ENCODE measurements around the gene MEGF9. TPM values are rescaled to one million over a fixed set of nuclear protein-coding genes. Genes with fewer than 3 reads are reported as not detected.

Gene MEGF9
- total RNA-seq, 1 experiment from 2014 or later, result 8.3 TPM

DNA sequence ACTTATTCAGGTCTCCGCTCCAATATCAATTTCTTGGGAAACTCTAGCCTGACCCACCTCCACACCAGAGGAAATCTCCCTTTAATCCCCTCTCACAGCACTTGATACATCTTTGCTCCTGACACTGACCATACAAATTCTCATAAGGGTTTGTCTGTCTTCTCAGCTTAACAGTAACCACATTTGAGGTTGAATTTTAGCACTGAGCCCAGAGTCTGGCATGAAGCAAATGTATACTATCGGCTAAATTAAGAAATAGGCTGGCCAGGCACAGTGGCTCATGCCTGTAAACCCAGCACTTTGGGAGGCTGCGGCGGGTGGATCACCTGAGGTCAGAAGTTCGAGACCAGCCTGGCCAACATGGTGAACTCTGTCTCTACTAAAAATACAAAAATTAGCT, 144.0 kb downstream of the MEGF9 start:
- DNase-seq (ENCODE audit: low read depth, low spot score) (no peak), ATAC-seq (no peak)
- no TSS peak for BruUV-seq (replicated peaks)
- Histone ChIP-seq H3K9me3 (ENCODE audit: control insufficient read depth in 1 of 2, insufficient read depth in 1 of 2, low read depth in 1 of 2, low read length in 2 of 2) (no peaks in the 10 kb centered on the region), H3K4me3 (replicated peaks in 1 of 2; ENCODE audit: low read depth in 1 of 2, low read length in 2 of 2) (no peak overlapping the region), H2AFZ (ENCODE audit: low read depth, low read length, poor library complexity, severe bottlenecking) (no peak overlapping the region), H3K4me1 (ENCODE audit: control insufficient read depth in 1 of 2, insufficient read depth in 2 of 2, low read length in 2 of 2) (no peaks in the 10 kb centered on the region), H3K9me2 (ENCODE audit: insufficient read depth) (no peaks in the 10 kb centered on the region), H3K79me2 (ENCODE audit: insufficient read depth, low read length) (peaks cover 49% of the 10 kb centered on the region), H3K27ac (ENCODE audit: low read depth, low read length) (no peak overlapping the region), H3K9ac (ENCODE audit: low read length) (no peak overlapping the region), H3K4me2 (ENCODE audit: low read length) (no peak overlapping the region), H4K20me1 (ENCODE audit: insufficient read depth) (no peaks in the 10 kb centered on the region), H3K36me3 (ENCODE audit: control insufficient read depth in 1 of 2, insufficient read depth in 2 of 2, low read length in 2 of 2) (peaks cover 26 to 30% of the 10 kb centered on the region in 2 experiments; a peak in 3 of 4 replicates), H3K27me3 (ENCODE audit: insufficient read depth, low read length) (no peaks in the 10 kb centered on the region)
- intact Hi-C loops (cut with micrococcal nuclease), result no loop called here
- TF ChIP-seq, protein P1, sequence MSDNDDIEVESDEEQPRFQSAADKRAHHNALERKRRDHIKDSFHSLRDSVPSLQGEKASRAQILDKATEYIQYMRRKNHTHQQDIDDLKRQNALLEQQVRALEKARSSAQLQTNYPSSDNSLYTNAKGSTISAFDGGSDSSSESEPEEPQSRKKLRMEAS (IDR thresholded peaks at IDR 0.05), result no peak
- TF ChIP-seq, protein P2, sequence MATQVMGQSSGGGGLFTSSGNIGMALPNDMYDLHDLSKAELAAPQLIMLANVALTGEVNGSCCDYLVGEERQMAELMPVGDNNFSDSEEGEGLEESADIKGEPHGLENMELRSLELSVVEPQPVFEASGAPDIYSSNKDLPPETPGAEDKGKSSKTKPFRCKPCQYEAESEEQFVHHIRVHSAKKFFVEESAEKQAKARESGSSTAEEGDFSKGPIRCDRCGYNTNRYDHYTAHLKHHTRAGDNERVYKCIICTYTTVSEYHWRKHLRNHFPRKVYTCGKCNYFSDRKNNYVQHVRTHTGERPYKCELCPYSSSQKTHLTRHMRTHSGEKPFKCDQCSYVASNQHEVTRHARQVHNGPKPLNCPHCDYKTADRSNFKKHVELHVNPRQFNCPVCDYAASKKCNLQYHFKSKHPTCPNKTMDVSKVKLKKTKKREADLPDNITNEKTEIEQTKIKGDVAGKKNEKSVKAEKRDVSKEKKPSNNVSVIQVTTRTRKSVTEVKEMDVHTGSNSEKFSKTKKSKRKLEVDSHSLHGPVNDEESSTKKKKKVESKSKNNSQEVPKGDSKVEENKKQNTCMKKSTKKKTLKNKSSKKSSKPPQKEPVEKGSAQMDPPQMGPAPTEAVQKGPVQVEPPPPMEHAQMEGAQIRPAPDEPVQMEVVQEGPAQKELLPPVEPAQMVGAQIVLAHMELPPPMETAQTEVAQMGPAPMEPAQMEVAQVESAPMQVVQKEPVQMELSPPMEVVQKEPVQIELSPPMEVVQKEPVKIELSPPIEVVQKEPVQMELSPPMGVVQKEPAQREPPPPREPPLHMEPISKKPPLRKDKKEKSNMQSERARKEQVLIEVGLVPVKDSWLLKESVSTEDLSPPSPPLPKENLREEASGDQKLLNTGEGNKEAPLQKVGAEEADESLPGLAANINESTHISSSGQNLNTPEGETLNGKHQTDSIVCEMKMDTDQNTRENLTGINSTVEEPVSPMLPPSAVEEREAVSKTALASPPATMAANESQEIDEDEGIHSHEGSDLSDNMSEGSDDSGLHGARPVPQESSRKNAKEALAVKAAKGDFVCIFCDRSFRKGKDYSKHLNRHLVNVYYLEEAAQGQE (IDR thresholded peaks at IDR 0.05; ENCODE audit: low read depth), result no peak
- TF ChIP-seq SRF (IDR thresholded peaks at IDR 0.05; ENCODE audit: low read depth), result no peak
- no peak for TF ChIP-seq ZFX (IDR thresholded peaks at IDR 0.05)
- no peak for TF ChIP-seq ELF1 (IDR thresholded peaks at IDR 0.05; ENCODE audit: borderline replicate concordance, low read depth)
- no peak for TF ChIP-seq POLR2A (IDR thresholded peaks at IDR 0.05; ENCODE audit: borderline replicate concordance, extremely low read depth, insufficient read depth, insufficient read length)
- ChIA-PET RAD21 (ENCODE audit: low non-redundant PET in 1 of 2, low total read pairs in 2 of 2, uncharacterized antibody in 2 of 2, unreplicated experiment in 2 of 2) (no interaction called here), POLR2A (no interaction called here), CTCF (no interaction called here)

DNA sequence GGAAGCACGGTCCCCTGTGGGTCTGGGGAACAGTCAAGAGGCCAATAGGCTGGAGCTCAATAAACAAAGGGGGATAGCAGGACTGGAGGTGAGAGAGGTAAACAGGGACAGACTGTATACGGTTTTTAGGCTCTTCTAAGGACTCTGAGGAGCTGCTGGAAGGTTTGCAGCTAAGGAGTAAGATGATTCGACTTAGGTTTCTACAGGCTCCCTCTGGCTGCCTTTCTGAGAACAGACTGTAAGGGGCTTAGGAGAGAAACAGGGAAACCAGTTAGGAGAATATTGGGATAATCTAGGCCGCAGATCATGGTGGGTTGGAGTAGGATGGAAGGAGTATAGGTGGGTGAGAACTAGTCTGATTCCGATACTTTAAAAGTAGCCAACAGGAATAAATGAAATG, 144.7 kb downstream of the MEGF9 start:
- no peak overlapping the region for H3K27ac ChIP-seq (ENCODE audit: low read depth, low read length)
- DNase-seq (ENCODE audit: low read depth, low spot score) (no peak), ATAC-seq (no peak)
- H3K4me3 ChIP-seq (replicated peaks in 1 of 2; ENCODE audit: low read depth in 1 of 2, low read length in 2 of 2), result no peak overlapping the region
- RAD21 ChIA-PET (ENCODE audit: low non-redundant PET in 1 of 2, low total read pairs in 2 of 2, uncharacterized antibody in 2 of 2, unreplicated experiment in 2 of 2), result no interaction called here
- H3K27me3 ChIP-seq (ENCODE audit: insufficient read depth, low read length), result no peaks in the 10 kb centered on the region
- peaks cover 49% of the 10 kb centered on the region for H3K79me2 ChIP-seq (ENCODE audit: insufficient read depth, low read length)
- no peak overlapping the region for H3K9ac ChIP-seq (ENCODE audit: low read length)
- POLR2A ChIA-PET, result no interaction called here
- CTCF ChIA-PET, result no interaction called here
- TF ChIP-seq YY1 (IDR thresholded peaks at IDR 0.05; ENCODE audit: extremely low read depth, insufficient replicate concordance, low read depth, low read length) (no peak), ZFX (IDR thresholded peaks at IDR 0.05) (no peak), EGR1 (IDR thresholded peaks at IDR 0.05; ENCODE audit: low read depth) (no peak), SIN3A (IDR thresholded peaks at IDR 0.05; ENCODE audit: low read depth) (no peak), FOSL1 (IDR thresholded peaks at IDR 0.05; ENCODE audit: low read depth) (no peak), EZH2phosphoT487 (IDR thresholded peaks at IDR 0.05; ENCODE audit: borderline replicate concordance) (no peak), EZH2 (IDR thresholded peaks at IDR 0.05) (no peak)
- H2AFZ ChIP-seq (ENCODE audit: low read depth, low read length, poor library complexity, severe bottlenecking), result no peak overlapping the region
- no peaks in the 10 kb centered on the region for H3K9me3 ChIP-seq (ENCODE audit: control insufficient read depth in 1 of 2, insufficient read depth in 1 of 2, low read depth in 1 of 2, low read length in 2 of 2)
- H4K20me1 ChIP-seq (ENCODE audit: insufficient read depth), result no peaks in the 10 kb centered on the region
- H3K4me2 ChIP-seq (ENCODE audit: low read length), result no peak overlapping the region
- no TSS peak for BruUV-seq (replicated peaks)
- H3K36me3 ChIP-seq (ENCODE audit: control insufficient read depth in 1 of 2, insufficient read depth in 2 of 2, low read length in 2 of 2), result peaks cover 30% of the 10 kb centered on the region in 2 experiments; a peak in 3 of 4 replicates
- H3K4me1 ChIP-seq (ENCODE audit: control insufficient read depth in 1 of 2, insufficient read depth in 2 of 2, low read length in 2 of 2), result no peaks in the 10 kb centered on the region
- intact Hi-C loops (cut with micrococcal nuclease), result no loop called here
- no peaks in the 10 kb centered on the region for H3K9me2 ChIP-seq (ENCODE audit: insufficient read depth)
